Gastrocnemius medialis (tissue), 4 donors: ENCODE measurements around the gene GLRX2.

ENCODE experiments used
- CTCF ChIP-seq, 5 experiments: fragments of 450-650 bp in 3 of 5; fragments of 200-600 bp in 2 of 5; sonication (generic) in 2 of 5; IDR thresholded peaks in 4 of 5; conservative IDR thresholded peaks in 1 of 5; 1 replicate in 4 of 5; 2 replicates in 1 of 5; pipeline ENCODE4 v1.5.1; 2016 to 2019; ENCODE audit warnings: antibody characterized with exemption in 5 of 5, mild to moderate bottlenecking in 3 of 5, moderate library complexity in 3 of 5
- POLR2A ChIP-seq, 2 donors: fragments of 450-650 bp; IDR thresholded peaks; one replicate each; pipeline ENCODE4 v1.6.1; 2017; ENCODE audit warnings: antibody characterized with exemption in 2 of 2, mild to moderate bottlenecking in 2 of 2, moderate library complexity in 2 of 2

DNA sequence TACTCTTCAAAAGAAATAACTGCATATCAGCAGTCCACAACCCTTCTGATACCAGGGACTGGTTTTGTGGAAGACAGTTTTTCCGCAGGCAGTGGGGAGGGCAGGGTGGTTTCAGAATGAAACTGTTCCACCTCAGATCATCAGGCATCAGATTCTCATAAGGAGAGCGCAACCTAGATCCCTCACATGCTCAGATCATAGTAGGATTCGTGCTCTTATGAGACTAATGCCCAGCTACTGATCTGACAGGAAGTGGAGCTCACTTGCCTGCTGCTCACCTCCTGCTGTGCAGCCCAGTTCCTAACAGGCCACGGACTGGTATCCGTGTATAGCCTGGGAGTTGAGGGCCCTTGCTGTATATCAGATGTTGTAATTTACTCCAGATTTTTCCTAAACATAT is 34.3 kb downstream of the GLRX2 start:
- no peak for TF ChIP-seq CTCF (IDR thresholded peaks at IDR 0.05 in 4 of 5, conservative IDR thresholded peaks at IDR 0.05 in 1 of 5)
- TF ChIP-seq POLR2A (IDR thresholded peaks at IDR 0.05) = no peak
